A549 (cell line): Measurements from ENCODE around the gene VAV3. TPM values are rescaled to one million over a fixed set of nuclear protein-coding genes. Genes with fewer than 3 reads are reported as not detected.

Experiments used
- ATAC-seq, 2 experiments: fragments of 200-7000 bp in 1 of 2; fragments of >200 bp in 1 of 2; cut with Nextera tagmentation in 1 of 2; cut with Tn5 transposase in 1 of 2; 3 replicates each; pipeline versions ENCODE4 v1.8.0 to v1.9.1; 2018 to 2020; ENCODE audit warnings: mild to moderate bottlenecking in 1 of 2, moderate library complexity in 1 of 2
- CTCF ChIA-PET: fragments of 300-600 bp; sonication (Branson Sonifier 250); formaldehyde crosslinking; extraction: SDS; loops from one replicate; lab custom pipeline; 2021; ENCODE audit warnings: antibody characterized with exemption, inconsistent platforms; lab: Yijun Ruan, JAX
- POLR2A ChIA-PET: fragments of 350-600 bp; formaldehyde crosslinking; extraction: SDS; loops from one replicate; lab custom pipeline; 2021; ENCODE audit warnings: antibody characterized with exemption, inconsistent platforms; lab: Yijun Ruan, JAX
- DNase-seq, 2 experiments: peaks; one replicate each; pipeline versions ENCODE4 v3.0.0 to v3.0.0-alpha.2; 2011 to 2016; ENCODE audit warnings: low read depth in 1 of 2, low spot score in 1 of 2
- FAIRE-seq: peaks from 2 replicates; lab custom pipeline; 2011; peaks lifted over from hg19 to GRCh38; lab: Jason Lieb, UNC
- H3K27ac ChIP-seq, 2 experiments: fragments of >200 bp; sonication (Bioruptor Twin); formaldehyde crosslinking; 3 replicates each; pipeline ENCODE4 v1.5.1; 2016 to 2017
- H3K4me1 ChIP-seq: fragments of >200 bp; sonication (Bioruptor Twin); formaldehyde crosslinking; 3 replicates; pipeline ENCODE4 v1.6.1; 2016
- H3K4me2 ChIP-seq: fragments of >200 bp; sonication (Bioruptor Twin); formaldehyde crosslinking; 3 replicates; pipeline ENCODE4 v1.6.1; 2016
- H3K4me3 ChIP-seq: fragments of >200 bp; sonication (Bioruptor Twin); formaldehyde crosslinking; 3 replicates; pipeline ENCODE4 v1.5.1; 2016
- H3K9me3 ChIP-seq: fragments of >200 bp; sonication (Bioruptor Twin); formaldehyde crosslinking; 3 replicates; pipeline ENCODE4 v1.6.1; 2016
- ATOH8 ChIP-seq: fragments of 250-450 bp; sonication (Bioruptor Pico); IDR thresholded peaks from 2 replicates; pipeline ENCODE4 v1.5.0; 2020; ENCODE audit warnings: low read depth, mild to moderate bottlenecking, moderate library complexity
- BHLHE40 ChIP-seq: IDR thresholded peaks from 2 replicates; pipeline ENCODE4 v1.6.1; 2012; ENCODE audit warnings: low read depth, low read length, inconsistent platforms
- CEBPB ChIP-seq, 2 experiments: fragments of >200 bp in 1 of 2; sonication (Bioruptor Twin) in 1 of 2; formaldehyde crosslinking in 1 of 2; IDR thresholded peaks; 2 replicates each; pipeline ENCODE4 v1.6.1; 2012 to 2016
- CTCF ChIP-seq: fragments of >200 bp; sonication (Bioruptor Twin); formaldehyde crosslinking; IDR thresholded peaks from 3 replicates; pipeline ENCODE4 v1.5.1; 2016
- EHF ChIP-seq: fragments of 250-450 bp; sonication (Bioruptor Pico); IDR thresholded peaks from 2 replicates; pipeline ENCODE4 v1.5.0; 2020; ENCODE audit warnings: mild to moderate bottlenecking
- ESRRA ChIP-seq: fragments of 150-350 bp; IDR thresholded peaks from 2 replicates; pipeline ENCODE4 v1.6.1; 2014; ENCODE audit warnings: mild to moderate bottlenecking, low read length, borderline replicate concordance
- FOSB ChIP-seq: fragments of 250-450 bp; sonication (Bioruptor Pico); IDR thresholded peaks from 2 replicates; pipeline ENCODE4 v1.5.0; 2020; ENCODE audit warnings: mild to moderate bottlenecking, moderate library complexity
- HES2 ChIP-seq: fragments of >200 bp; sonication (Bioruptor Twin); formaldehyde crosslinking; IDR thresholded peaks from 2 replicates; pipeline ENCODE4 v1.6.1; 2016
- HMGXB4 ChIP-seq: fragments of 250-450 bp; sonication (Bioruptor Pico); IDR thresholded peaks from 2 replicates; pipeline ENCODE4 v1.5.0; 2021; ENCODE audit warnings: mild to moderate bottlenecking, moderate library complexity, borderline replicate concordance
- HOXA7 ChIP-seq: fragments of 250-450 bp; sonication (Bioruptor Pico); IDR thresholded peaks from 2 replicates; pipeline ENCODE4 v1.5.0; 2020; ENCODE audit warnings: mild to moderate bottlenecking, moderate library complexity
- HOXB13 ChIP-seq: fragments of 250-450 bp; sonication (Bioruptor Pico); IDR thresholded peaks from 2 replicates; pipeline ENCODE4 v1.5.0; 2020; ENCODE audit warnings: low read depth, mild to moderate bottlenecking, moderate library complexity
- JUN ChIP-seq, 2 experiments: fragments of >200 bp; sonication (Bioruptor Twin); formaldehyde crosslinking; IDR thresholded peaks; 2 replicates in 1 of 2; 3 replicates in 1 of 2; pipeline ENCODE4 v1.6.1; 2016 to 2017
- KDM5A ChIP-seq: fragments of 200-600 bp; sonication (generic); IDR thresholded peaks from 2 replicates; pipeline ENCODE4 v1.6.1; 2016; ENCODE audit warnings: antibody characterized with exemption, mild to moderate bottlenecking
- MYC ChIP-seq: IDR thresholded peaks from 2 replicates; pipeline ENCODE4 v1.6.1; 2012; ENCODE audit warnings: mild to moderate bottlenecking, inconsistent platforms, low read length, improper control_type of control experiment, borderline replicate concordance
- NFE2L2 ChIP-seq: fragments of 150-350 bp; conservative IDR thresholded peaks from 2 replicates; pipeline ENCODE4 v1.6.1; 2014; ENCODE audit warnings: low read length
- NPAS2 ChIP-seq: fragments of 250-450 bp; sonication (Bioruptor Pico); IDR thresholded peaks from 2 replicates; pipeline ENCODE4 v1.8.0; 2022; ENCODE audit warnings: mild to moderate bottlenecking, moderate library complexity, borderline replicate concordance
- PHF8 ChIP-seq: fragments of 200-600 bp; sonication (generic); IDR thresholded peaks from 2 replicates; pipeline ENCODE4 v1.6.1; 2016; ENCODE audit warnings: low read depth, mild to moderate bottlenecking, antibody characterized with exemption, moderate library complexity, borderline replicate concordance
- POLR2AphosphoS2 ChIP-seq: conservative IDR thresholded peaks from 2 replicates; pipeline ENCODE4 v1.6.1; 2012; ENCODE audit warnings: low read length, improper control_type of control experiment, inconsistent platforms
- RAD21 ChIP-seq, 2 experiments: fragments of >200 bp in 1 of 2; sonication (Bioruptor Twin) in 1 of 2; formaldehyde crosslinking in 1 of 2; IDR thresholded peaks in 1 of 2; conservative IDR thresholded peaks in 1 of 2; 2 replicates in 1 of 2; 3 replicates in 1 of 2; pipeline ENCODE4 v1.6.1; 2012 to 2018; ENCODE audit warnings: inconsistent platforms in 1 of 2
- REST ChIP-seq: fragments of 200-600 bp; sonication (generic); IDR thresholded peaks from 2 replicates; pipeline ENCODE4 v1.6.1; 2016; ENCODE audit warnings: antibody characterized with exemption, mild to moderate bottlenecking, moderate library complexity
- SMC3 ChIP-seq: fragments of >200 bp; sonication (Bioruptor Twin); formaldehyde crosslinking; IDR thresholded peaks from 3 replicates; pipeline ENCODE4 v1.6.1; 2018; ENCODE audit warnings: inconsistent platforms
- SREBF2 ChIP-seq: fragments of 450-650 bp; IDR thresholded peaks from 2 replicates; pipeline ENCODE4 v1.6.1; 2014; ENCODE audit warnings: mild to moderate bottlenecking, moderate library complexity
- TFCP2L1 ChIP-seq: fragments of 250-450 bp; sonication (Bioruptor Pico); IDR thresholded peaks from 2 replicates; pipeline ENCODE4 v1.5.0; 2021; ENCODE audit warnings: mild to moderate bottlenecking
- ZFP36 ChIP-seq: fragments of 450-650 bp; IDR thresholded peaks from 2 replicates; pipeline ENCODE4 v1.6.1; 2014; ENCODE audit warnings: borderline replicate concordance; ENCODE audit not compliant: partially characterized antibody
- ZNF302 ChIP-seq: fragments of 250-450 bp; sonication (Bioruptor Pico); IDR thresholded peaks from 2 replicates; pipeline ENCODE4 v1.9.0; 2021; ENCODE audit warnings: inconsistent platforms, mild to moderate bottlenecking, moderate library complexity
- ZSCAN20 ChIP-seq: fragments of 250-450 bp; sonication (Bioruptor Pico); IDR thresholded peaks from 2 replicates; pipeline ENCODE4 v1.8.0; 2022; ENCODE audit warnings: mild to moderate bottlenecking, moderate library complexity
- WGBS: methylation state at CpG from one replicate; pipeline ENCODE4 v1.1.6; 2017; ENCODE audit errors: missing lambda C conversion rate; 5-methylcytosine and 5-hydroxymethylcytosine counted together
- polyA plus RNA-seq, 4 experiments: library from polyadenylated mRNA; depleted of rRNA in 3 of 4; stranded (reverse); fragments of >200 nt; fragmentation: RNase III in 1 of 4; extraction: RNeasy Plus Mini Kit Qiagen cat#74134 plus additional on column Dnase treatment in 1 of 4; gene quantifications; 2 replicates in 3 of 4; 3 replicates in 1 of 4; pipeline ENCODE4 v1.2.3, GENCODE V29; 2011 to 2017

Gene VAV3
- polyA plus RNA-seq, 2 of the 4 experiments (the other 2 are of a cell fraction) = 12.8 to 22.7 TPM

GRCh38 chr1:107529511-107530149, 435.4 kb downstream of the VAV3 start:
- POLR2A ChIA-PET = no interaction called here
- Histone ChIP-seq H3K9me3 (no peaks in the 10 kb centered on the region), H3K4me2 (no peak overlapping the region), H3K4me1 (no peaks in the 10 kb centered on the region), H3K27ac (no peak overlapping the region), H3K4me3 (no peak overlapping the region)
- CTCF ChIA-PET = interaction anchor here (0.5 to 2.7 kb wide), 12 partner anchors 9 to 454 kb away, joined by 3 to 9 read pairs (median 3); no protein-coding TSS in a partner anchor
- no peak for FAIRE-seq
- ATAC-seq = peak; percentile 87 to 93
- 14% methylated on average over 6 of the region's 6 CpGs for WGBS
- TF ChIP-seq ZSCAN20 (CRISPR knock-in tag) (no peak), ZNF302 (CRISPR knock-in tag) (no peak), REST (no peak), PHF8 (no peak), SMC3 (peak; percentile 49), HOXA7 (CRISPR knock-in tag) (no peak), MYC (no peak), POLR2AphosphoS2 (no peak), EHF (CRISPR knock-in tag) (no peak), JUN (IDR thresholded peaks at IDR 0.05) (no peak), ESRRA (no peak), RAD21 (conservative IDR thresholded peaks at IDR 0.05 in 1 of 2, IDR thresholded peaks at IDR 0.05 in 1 of 2) (peak; percentile 57 to 69; a peak in 4 of 5 replicates), SREBF2 (no peak), HOXB13 (no peak), ZFP36 (no peak), CEBPB (IDR thresholded peaks at IDR 0.05) (no peak), NFE2L2 (no peak), BHLHE40 (no peak), CTCF (peak; percentile 54; the same call in 2 of the 3 replicates), KDM5A (no peak), HES2 (no peak), ATOH8 (CRISPR knock-in tag) (no peak), FOSB (no peak), HMGXB4 (CRISPR knock-in tag) (no peak), TFCP2L1 (CRISPR knock-in tag) (no peak), NPAS2 (CRISPR knock-in tag) (no peak)
- DNase-seq = peak; percentile 28 to 46
